GM12891 (cell line): ENCODE data around the gene FBLL1.

Experiments
- POLR2A ChIP-seq: IDR thresholded peaks from 2 replicates; pipeline ENCODE4 v1.6.1; 2011; ENCODE audit warnings: low read depth, low read length, control low read depth
- POLR2AphosphoS5 ChIP-seq: IDR thresholded peaks from 2 replicates; pipeline ENCODE4 v1.6.1; 2011; ENCODE audit warnings: low read depth, low read length, control low read depth
- TAF1 ChIP-seq: IDR thresholded peaks from 2 replicates; pipeline ENCODE4 v1.6.1; 2011; ENCODE audit warnings: low read depth, low read length, control low read depth

GRCh38 chr5:168570490-168571328, 41.6 kb downstream of the FBLL1 start:
- no peak for TF ChIP-seq POLR2A
- TF ChIP-seq POLR2AphosphoS5, result no peak
- no peak for TF ChIP-seq TAF1
